Keratinocyte (primary cell): ENCODE data around the gene MMP23B.

Experiments
- CTCF ChIP-seq, 3 experiments: IDR thresholded peaks in 1 of 3; conservative IDR thresholded peaks in 1 of 3; optimal IDR thresholded peaks in 1 of 3; 2 replicates in 2 of 3; 3 replicates in 1 of 3; pipeline versions ENCODE3 to v1.5.1; 2011; ENCODE audit warnings: low read length in 3 of 3, mild to moderate bottlenecking in 3 of 3, moderate library complexity in 2 of 3, control low read depth in 1 of 3, inconsistent platforms in 1 of 3; ENCODE audit not compliant: insufficient read depth in 2 of 3; ENCODE audit errors: extremely low read depth in 1 of 3
- EZH2 ChIP-seq: IDR thresholded peaks from one replicate; pipeline ENCODE4 v1.6.1; 2012; ENCODE audit warnings: inconsistent platforms, mild to moderate bottlenecking, low read length, moderate library complexity

GRCh38 chr1:1616045-1616790, 15.8 kb upstream of the MMP23B start:
- no peak for TF ChIP-seq CTCF (optimal IDR thresholded peaks at IDR 0.05 in 1 of 3, IDR thresholded peaks at IDR 0.05 in 1 of 3, conservative IDR thresholded peaks at IDR 0.05 in 1 of 3; ENCODE audit: extremely low read depth in 1 of 3, insufficient read depth in 2 of 3, low read length in 3 of 3)
- TF ChIP-seq EZH2, result no peak
